ENCODE data around the gene CCDC85C. TPM values are rescaled to one million over a fixed set of nuclear protein-coding genes. Genes with fewer than 3 reads are reported as not detected.

Gene CCDC85C
- total and polyA plus RNA-seq, 2 of the 8 experiments (the other 6 are each of a cell fraction or from before 2014, with no cell fraction given): 16.8 to 35.8 TPM

DNA sequence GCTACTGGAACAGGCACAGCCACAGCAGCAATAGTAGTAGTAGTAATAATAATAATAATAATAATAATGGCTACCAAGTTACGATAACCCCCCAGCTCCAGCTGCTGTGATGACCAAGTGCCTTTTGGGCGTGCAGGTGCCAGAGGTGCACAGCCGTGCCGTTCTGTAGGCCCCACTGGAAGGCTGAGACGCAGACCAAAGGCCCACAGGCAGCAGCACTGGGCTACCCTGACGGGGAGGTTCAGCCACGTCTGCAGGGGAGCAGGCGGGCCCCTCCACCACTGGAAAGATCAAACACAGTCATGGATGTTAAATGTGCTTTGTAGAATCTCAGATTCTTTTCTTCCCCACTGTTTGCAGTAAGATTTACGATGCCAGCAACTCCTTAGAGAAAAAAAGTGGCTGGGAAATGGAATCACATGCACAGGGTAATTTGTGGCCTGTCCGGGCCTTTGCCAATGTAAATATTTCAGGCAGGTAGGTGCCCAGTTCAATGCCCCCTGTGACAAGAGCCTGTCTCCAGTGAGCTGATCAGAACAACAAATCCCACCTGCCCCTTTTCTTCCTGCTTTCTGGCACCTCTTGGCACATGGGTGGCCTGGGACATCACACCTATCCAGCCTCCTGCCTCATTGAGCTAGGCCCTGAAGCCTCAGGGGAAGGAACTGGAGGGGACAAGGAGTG, 32.6 kb downstream of the CCDC85C start:
- Histone ChIP-seq H2BK12ac (ENCODE audit: low read depth, low read length) (peak overlapping the region; percentile 81; the same call in 1 of the 2 replicates), H2BK120ac (replicated peaks; ENCODE audit: low read depth, low read length) (no peak overlapping the region), H3K56ac (replicated peaks; ENCODE audit: insufficient read length, low read depth, low read length) (no peak overlapping the region), H3K14ac (ENCODE audit: insufficient read length) (no peak overlapping the region), H4K20me1 (replicated peaks in 1 of 2; ENCODE audit: control insufficient read depth in 1 of 2, insufficient read depth in 2 of 2, low read length in 2 of 2) (peaks cover 17 to 37% of the 10 kb centered on the region in 2 experiments), H3K23ac (ENCODE audit: insufficient read length) (no peak overlapping the region), H3K23me2 (ENCODE audit: low read depth, low read length) (no peaks in the 10 kb centered on the region), H3K79me2 (ENCODE audit: control insufficient read depth in 1 of 2, insufficient read depth in 2 of 2, low read length in 2 of 2) (peaks cover 0 to 67% of the 10 kb centered on the region in 2 experiments; a peak in 3 of 4 replicates), H4K5ac (ENCODE audit: insufficient read length, low read depth, low read length) (no peak overlapping the region), H4K8ac (ENCODE audit: extremely low read depth, insufficient read depth, low read length) (peak overlapping the region; percentile 51), H3K9me3 (ENCODE audit: insufficient read depth in 2 of 2, low read depth in 1 of 2, low read length in 1 of 2) (no peaks in the 10 kb centered on the region), H3K9ac (replicated peaks in 1 of 4; ENCODE audit: extremely low read depth in 1 of 4, low read depth in 3 of 4, low read length in 3 of 4) (no peak overlapping the region), H2AFZ (ENCODE audit: low read length) (no peak overlapping the region), H2AK5ac (ENCODE audit: low read depth, low read length) (no peak overlapping the region), H3K4ac (replicated peaks; ENCODE audit: insufficient read length, low read depth, low read length) (peak overlapping the region; percentile 27), H3K4me2 (ENCODE audit: insufficient read depth in 1 of 2, low read depth in 2 of 2, low read length in 2 of 2) (peak overlapping the region; percentile 51 to 56; a peak in 3 of 4 replicates), H2BK5ac (ENCODE audit: low read depth, low read length) (no peak overlapping the region; the same call in none of the 2 replicates), H3K36me3 (ENCODE audit: control insufficient read depth in 2 of 4, insufficient read depth in 4 of 4, low read length in 3 of 4) (no peaks in the 10 kb centered on the region), H3K4me3 (ENCODE audit: extremely low read depth in 1 of 4, insufficient read depth in 2 of 4, low read depth in 3 of 4, low read length in 4 of 4) (no peak overlapping the region), H3K18ac (ENCODE audit: extremely low read depth, low read length) (peak overlapping the region; percentile 62; the same call in 1 of the 2 replicates), H4K91ac (replicated peaks; ENCODE audit: insufficient read length, low read length) (peak overlapping the region; percentile 44), H3K27ac (ENCODE audit: low read depth, low read length) (no peak overlapping the region), H3K27me3 (replicated peaks in 1 of 4; ENCODE audit: control insufficient read depth in 3 of 4, extremely low read depth in 1 of 4, insufficient read depth in 3 of 4, low read length in 3 of 4) (peaks cover 0 to 3% (median 0%) of the 10 kb centered on the region in 4 experiments; a peak in 2 of 7 replicates), H3K79me1 (ENCODE audit: low read depth, low read length) (peaks cover 34% of the 10 kb centered on the region), H2BK15ac (ENCODE audit: low read length) (0 out of 2 replicates have a peak overlapping the region, but pooled peaks have one; percentile 73), H2BK20ac (ENCODE audit: low read length) (no peak overlapping the region), H3K4me1 (replicated peaks in 1 of 4; ENCODE audit: control insufficient read depth in 3 of 4, insufficient read depth in 4 of 4, low read length in 3 of 4) (peaks cover 28 to 80% (median 65%) of the 10 kb centered on the region in 4 experiments)
- DNase-seq (ENCODE audit: low read depth in 1 of 2, low spot score in 2 of 2) (no peak), FAIRE-seq (no peak)
- 70% methylated on average over 10 of the region's 10 CpGs; no CpG with 5 or more reads in 1 of the 2 experiments for WGBS, 2 experiments (ENCODE audit: extremely low coverage in 1 of 2, insufficient coverage in 1 of 2, insufficient read length in 1 of 2, insufficient replicate concordance in 2 of 2, low coverage in 1 of 2, low lambda C conversion rate in 2 of 2, missing lambda C conversion rate in 1 of 2)
- POLR2A ChIA-PET (ENCODE audit: partially characterized antibody): interaction anchor here (0.8 to 1.5 kb wide), 4 partner anchors 8 to 191 kb away, joined by 3 read pairs; no protein-coding TSS in a partner anchor
- CTCF ChIA-PET (ENCODE audit: partially characterized antibody): interaction anchor here (0.8 to 6.2 kb wide), 15 partner anchors 9 to 61 kb away, joined by 3 to 35 read pairs (median 4); no protein-coding TSS in a partner anchor
- no peak for TF ChIP-seq TAF7 (optimal IDR thresholded peaks at IDR 0.05; ENCODE audit: borderline replicate concordance, low read depth, low read length)
- TF ChIP-seq, protein P1, sequence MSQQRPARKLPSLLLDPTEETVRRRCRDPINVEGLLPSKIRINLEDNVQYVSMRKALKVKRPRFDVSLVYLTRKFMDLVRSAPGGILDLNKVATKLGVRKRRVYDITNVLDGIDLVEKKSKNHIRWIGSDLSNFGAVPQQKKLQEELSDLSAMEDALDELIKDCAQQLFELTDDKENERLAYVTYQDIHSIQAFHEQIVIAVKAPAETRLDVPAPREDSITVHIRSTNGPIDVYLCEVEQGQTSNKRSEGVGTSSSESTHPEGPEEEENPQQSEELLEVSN (IDR thresholded peaks at IDR 0.05): peak; percentile 47; the same call in 1 of the 2 replicates

All from H1 (cell line).